Mucosa of stomach (tissue), 1 donor: Measurements from ENCODE around the gene PRKAA1.

ENCODE experiments used
- H3K27me3 ChIP-seq: one replicate; pipeline ENCODE4 v1.7.0; 2013; ENCODE audit warnings: mild to moderate bottlenecking, low read length; ENCODE audit not compliant: control insufficient read depth, insufficient read depth
- H3K36me3 ChIP-seq: one replicate; pipeline ENCODE4 v1.7.0; 2013; ENCODE audit warnings: low read length; ENCODE audit not compliant: control insufficient read depth, insufficient read depth
- H3K4me1 ChIP-seq: one replicate; pipeline ENCODE4 v1.7.0; 2013; ENCODE audit warnings: mild to moderate bottlenecking, low read length; ENCODE audit not compliant: control insufficient read depth, insufficient read depth
- H3K4me3 ChIP-seq: one replicate; pipeline ENCODE4 v1.7.0; 2013; ENCODE audit warnings: low read length
- H3K9ac ChIP-seq: one replicate; pipeline ENCODE4 v1.7.0; 2013; ENCODE audit warnings: mild to moderate bottlenecking, low read length, moderate library complexity
- H3K9me3 ChIP-seq: one replicate; pipeline ENCODE4 v1.7.0; 2013; ENCODE audit warnings: mild to moderate bottlenecking, low read length, moderate library complexity; ENCODE audit not compliant: control insufficient read depth
- donor health status: Pancreatic carcinoma.

PRKAA1 gene

GRCh38 chr5:40798012-40798800, at the start of gene PRKAA1:
TSS of gene PRKAA1 (minus strand) at chr5:40798374. CDS start at chr5:40798189, 185 bp downstream.
- no peaks in the 10 kb centered on the region for H3K27me3 ChIP-seq
- H3K4me1 ChIP-seq = peaks cover 20% of the 10 kb centered on the region
- H3K9ac ChIP-seq = peak within 1 kb of the TSS; percentile 82
- H3K9me3 ChIP-seq = no peaks in the 10 kb centered on the region
- peak within 1 kb of the TSS; percentile 82 for H3K4me3 ChIP-seq
- no peaks in the 10 kb centered on the region for H3K36me3 ChIP-seq

GRCh38 chr5:40847525-40847924, 49.4 kb upstream of the PRKAA1 start:
- Histone ChIP-seq H3K4me1 (peaks cover 13% of the 10 kb centered on the region), H3K27me3 (no peaks in the 10 kb centered on the region), H3K4me3 (no peak overlapping the region), H3K36me3 (no peaks in the 10 kb centered on the region), H3K9me3 (no peaks in the 10 kb centered on the region), H3K9ac (no peak overlapping the region)

DNA sequence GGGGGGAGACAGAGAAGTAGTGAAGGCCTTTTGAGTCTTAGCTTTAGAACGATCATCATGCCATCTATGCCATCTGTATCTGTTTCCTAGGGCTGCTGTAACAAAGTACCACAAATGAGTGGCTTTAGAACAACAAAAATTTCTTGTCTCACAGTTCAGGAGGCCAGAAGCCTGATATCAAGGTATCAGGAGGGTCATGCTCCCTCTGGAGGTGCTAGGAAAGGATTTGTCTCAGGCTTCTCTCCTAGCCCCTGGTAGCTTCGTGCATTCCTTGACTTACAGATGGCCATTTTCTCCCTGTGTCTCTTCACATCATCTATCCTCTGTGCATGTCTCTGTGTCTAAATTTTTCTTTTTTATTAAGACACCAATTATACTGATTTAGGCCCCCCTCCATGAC, 48.2 kb upstream of the PRKAA1 start:
- H3K4me3 ChIP-seq = no peak overlapping the region
- H3K9ac ChIP-seq = no peak overlapping the region
- peaks cover 17% of the 10 kb centered on the region for H3K4me1 ChIP-seq
- H3K36me3 ChIP-seq = no peaks in the 10 kb centered on the region
- no peaks in the 10 kb centered on the region for H3K9me3 ChIP-seq
- H3K27me3 ChIP-seq = no peaks in the 10 kb centered on the region

GRCh38 chr5:40844565-40844964, 46.4 kb upstream of the PRKAA1 start:
- Histone ChIP-seq H3K36me3 (no peaks in the 10 kb centered on the region), H3K9me3 (no peaks in the 10 kb centered on the region), H3K27me3 (no peaks in the 10 kb centered on the region), H3K9ac (no peak overlapping the region), H3K4me3 (no peak overlapping the region), H3K4me1 (peaks cover 17% of the 10 kb centered on the region)

DNA sequence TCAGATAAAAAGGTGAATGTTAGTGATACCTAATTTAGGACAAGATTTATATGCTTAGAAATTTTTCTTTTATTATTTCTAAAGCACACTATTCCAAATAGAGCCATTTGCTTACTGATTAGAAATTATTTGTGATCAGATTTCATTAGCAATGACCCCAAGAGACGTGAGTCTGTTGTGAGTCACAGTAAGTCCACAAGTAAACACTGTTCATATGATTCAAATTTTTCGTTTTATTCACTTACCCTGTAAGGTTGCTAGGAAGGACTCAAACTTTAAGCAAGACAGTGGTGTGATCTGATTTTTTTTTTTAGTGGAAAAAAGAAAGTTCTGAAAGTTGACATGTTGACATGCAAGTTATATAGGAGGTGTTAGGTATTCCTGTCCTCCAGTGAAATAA, 44.2 kb upstream of the PRKAA1 start:
- Histone ChIP-seq H3K9ac (peak overlapping the region; percentile 97), H3K4me3 (peak overlapping the region; percentile 91), H3K36me3 (no peaks in the 10 kb centered on the region), H3K9me3 (no peaks in the 10 kb centered on the region), H3K4me1 (peaks cover 17% of the 10 kb centered on the region), H3K27me3 (no peaks in the 10 kb centered on the region)

DNA sequence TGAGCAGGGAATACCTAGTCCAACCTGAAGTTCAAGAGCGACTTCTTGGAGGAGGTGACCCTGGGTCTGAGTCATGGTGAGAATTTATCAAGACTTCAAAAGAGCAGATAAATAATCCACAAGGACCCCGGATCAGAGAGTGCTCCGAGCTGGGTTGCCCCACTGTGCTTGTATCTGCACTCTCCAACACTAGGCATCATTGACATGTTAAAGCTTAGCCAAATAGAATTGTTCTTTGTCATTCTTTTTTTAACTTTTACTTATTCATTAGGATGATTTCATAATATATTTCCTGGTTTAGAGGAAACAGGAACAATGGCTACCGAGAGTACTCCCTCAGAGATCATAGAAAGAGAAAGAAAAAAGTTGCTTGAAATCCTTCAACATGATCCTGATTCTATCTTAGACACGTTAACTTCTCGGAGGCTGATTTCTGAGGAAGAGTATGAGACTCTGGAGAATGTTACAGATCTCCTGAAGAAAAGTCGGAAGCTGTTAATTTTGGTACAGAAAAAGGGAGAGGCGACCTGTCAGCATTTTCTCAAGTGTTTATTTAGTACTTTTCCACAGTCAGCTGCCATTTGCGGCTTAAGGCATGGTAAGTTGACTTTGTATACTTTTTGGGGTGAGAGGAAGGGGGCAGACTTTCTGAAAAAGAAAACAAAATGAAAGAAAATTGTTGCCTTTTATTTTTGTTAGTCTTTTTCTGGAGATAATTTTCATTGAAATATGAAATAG, 43.1 kb upstream of the PRKAA1 start, which contains the start of gene CARD6:
Gene CARD6 (plus strand): TSS at position 300 of the 738 bp plus-strand sequence. CDS start 16 bp downstream, at position 316.
- Histone ChIP-seq H3K9ac (peak within 1 kb of the TSS; percentile 97), H3K36me3 (no peaks in the 10 kb centered on the region), H3K9me3 (no peaks in the 10 kb centered on the region), H3K27me3 (no peaks in the 10 kb centered on the region), H3K4me1 (peaks cover 18% of the 10 kb centered on the region), H3K4me3 (peak within 1 kb of the TSS; percentile 91)

DNA sequence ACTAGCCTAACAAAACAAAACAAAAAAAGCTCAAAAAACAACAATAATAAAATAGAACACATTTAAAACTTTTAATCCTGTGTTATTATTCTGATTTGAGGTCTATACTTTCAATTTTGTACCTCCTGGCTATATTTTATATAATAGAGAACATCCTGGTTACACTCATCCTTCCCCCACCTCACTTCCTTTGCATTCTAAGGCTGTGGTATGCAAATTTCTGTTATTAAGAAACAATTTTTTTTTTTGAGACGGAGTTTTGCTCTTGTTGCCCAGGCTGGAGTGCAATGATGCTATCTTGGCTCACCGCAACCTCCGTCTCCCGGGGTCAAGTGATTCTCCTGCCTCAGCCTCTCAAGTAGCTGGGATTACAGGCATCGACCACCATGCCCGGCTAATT, 39.9 kb upstream of the PRKAA1 start:
- H3K27me3 ChIP-seq = no peaks in the 10 kb centered on the region
- H3K4me3 ChIP-seq = no peak overlapping the region
- no peaks in the 10 kb centered on the region for H3K9me3 ChIP-seq
- peaks cover 1% of the 10 kb centered on the region for H3K36me3 ChIP-seq
- H3K4me1 ChIP-seq = peaks cover 24% of the 10 kb centered on the region
- no peak overlapping the region for H3K9ac ChIP-seq

- Histone ChIP-seq H3K4me1 (peaks cover 23% of the 10 kb centered on the region), H3K9ac (peak within 1 kb of the TSS; percentile 99), H3K27me3 (no peaks in the 10 kb centered on the region), H3K4me3 (peak within 1 kb of the TSS; percentile 98), H3K36me3 (peaks cover 6% of the 10 kb centered on the region), H3K9me3 (no peaks in the 10 kb centered on the region)
Observed at GRCh38 chr5:40834849-40835787, 36.9 kb upstream of the PRKAA1 start, which contains the start of gene RPL37. TSS of gene RPL37 (minus strand) at chr5:40835222. CDS start at chr5:40835185, 37 bp downstream.

- Histone ChIP-seq H3K9me3 (no peaks in the 10 kb centered on the region), H3K9ac (peak overlapping the region; percentile 99), H3K4me1 (peaks cover 23% of the 10 kb centered on the region), H3K36me3 (peaks cover 6% of the 10 kb centered on the region), H3K27me3 (no peaks in the 10 kb centered on the region), H3K4me3 (peak overlapping the region; percentile 98)
Observed at GRCh38 chr5:40834391-40834848, 36.2 kb upstream of the PRKAA1 start.

- Histone ChIP-seq H3K4me3 (peak overlapping the region; percentile 98), H3K9me3 (no peaks in the 10 kb centered on the region), H3K36me3 (peaks cover 6% of the 10 kb centered on the region), H3K27me3 (no peaks in the 10 kb centered on the region), H3K9ac (peak overlapping the region; percentile 99), H3K4me1 (peaks cover 23% of the 10 kb centered on the region)
Observed at GRCh38 chr5:40833712-40834229, 35.6 kb upstream of the PRKAA1 start.

DNA sequence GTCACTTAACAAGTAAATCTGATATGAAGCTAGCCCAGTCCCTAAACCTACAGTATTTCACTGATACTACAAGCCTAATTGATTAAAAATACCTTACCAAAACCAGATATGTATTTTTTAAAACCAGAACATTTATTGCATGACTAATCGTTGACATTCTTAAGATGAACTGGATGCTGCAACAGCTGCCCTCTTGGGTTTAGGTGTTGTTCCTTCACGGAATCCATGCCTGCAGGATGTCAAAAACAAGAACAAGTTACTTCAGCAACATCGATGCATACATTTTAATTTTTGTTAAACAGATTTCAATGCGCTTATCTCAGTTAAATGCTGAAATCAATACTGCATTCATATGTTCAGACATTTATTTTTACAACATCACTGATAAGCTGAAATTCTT, 34.2 kb upstream of the PRKAA1 start:
- H3K27me3 ChIP-seq = no peaks in the 10 kb centered on the region
- H3K4me3 ChIP-seq = no peak overlapping the region
- no peaks in the 10 kb centered on the region for H3K9me3 ChIP-seq
- H3K36me3 ChIP-seq = peaks cover 11% of the 10 kb centered on the region
- no peak overlapping the region for H3K9ac ChIP-seq
- H3K4me1 ChIP-seq = peaks cover 23% of the 10 kb centered on the region
